PFSK-1 (cell line): ENCODE results near the gene TSKU.

Source experiments
- FOXP2 ChIP-seq: optimal IDR thresholded peaks from 2 replicates; pipeline ENCODE3; 2011; ENCODE audit warnings: borderline replicate concordance, control low read depth, inconsistent platforms; ENCODE audit not compliant: insufficient read depth; ENCODE audit errors: extremely low read length, extremely low read depth
- POLR2AphosphoS5 ChIP-seq: IDR thresholded peaks from 2 replicates; pipeline ENCODE4 v1.6.1; 2012; ENCODE audit warnings: low read depth, mild to moderate bottlenecking, control low read depth, low read length, moderate library complexity
- REST ChIP-seq, 2 experiments: IDR thresholded peaks; 2 replicates each; pipeline versions ENCODE4 v1.6.1 to v1.8.0; 2011 to 2012; ENCODE audit warnings: low read depth in 2 of 2, low read length in 2 of 2, control low read depth in 1 of 2, inconsistent platforms in 1 of 2, mild to moderate bottlenecking in 1 of 2, moderate library complexity in 1 of 2; ENCODE audit not compliant: insufficient read depth in 1 of 2
- SIN3A ChIP-seq: IDR thresholded peaks from 2 replicates; pipeline ENCODE4 v1.6.1; 2012; ENCODE audit warnings: mild to moderate bottlenecking, low read length, moderate library complexity, borderline replicate concordance; ENCODE audit not compliant: insufficient read depth
- TAF1 ChIP-seq: IDR thresholded peaks from 2 replicates; pipeline ENCODE4 v1.6.1; 2012; ENCODE audit warnings: low read length, control low read depth, borderline replicate concordance; ENCODE audit not compliant: insufficient read depth

TSKU gene

GRCh38 chr11:76771446-76772099 is 11.6 kb upstream of the TSKU start:
- TF ChIP-seq TAF1 (no peak), SIN3A (no peak), REST (IDR thresholded peaks at IDR 0.05; ENCODE audit: insufficient read depth in 1 of 2, low read depth in 2 of 2, low read length in 2 of 2) (no peak), FOXP2 (no peak), POLR2AphosphoS5 (no peak)

GRCh38 chr11:76772100-76772782 is 10.9 kb upstream of the TSKU start:
- TF ChIP-seq TAF1 (no peak), REST (IDR thresholded peaks at IDR 0.05; ENCODE audit: insufficient read depth in 1 of 2, low read depth in 2 of 2, low read length in 2 of 2) (no peak), SIN3A (no peak), FOXP2 (no peak), POLR2AphosphoS5 (no peak)

GRCh38 chr11:76772783-76773106 is 10.4 kb upstream of the TSKU start:
- TF ChIP-seq FOXP2 (no peak), TAF1 (no peak), SIN3A (no peak), POLR2AphosphoS5 (no peak), REST (IDR thresholded peaks at IDR 0.05; ENCODE audit: insufficient read depth in 1 of 2, low read depth in 2 of 2, low read length in 2 of 2) (no peak)

- no peak for TF ChIP-seq FOXP2
- TF ChIP-seq SIN3A, result no peak
- TF ChIP-seq TAF1, result no peak
- no peak for TF ChIP-seq POLR2AphosphoS5
- no peak for TF ChIP-seq REST (IDR thresholded peaks at IDR 0.05; ENCODE audit: insufficient read depth in 1 of 2, low read depth in 2 of 2, low read length in 2 of 2)
Observed at GRCh38 chr11:76773921-76774361, 9.2 kb upstream of the TSKU start.
